Epithelial cell of prostate (primary cell): ENCODE measurements around the gene MAB21L4.

Experiments
- DNase-seq: peaks from one replicate; pipeline ENCODE4 v3.0.0-alpha.2; 2011; ENCODE audit warnings: low read depth, low spot score
- H3K27ac ChIP-seq: fragments of 450-650 bp; 2 replicates; pipeline ENCODE4 v1.5.1; 2017; ENCODE audit warnings: mild to moderate bottlenecking

The MAB21L4 gene

DNA sequence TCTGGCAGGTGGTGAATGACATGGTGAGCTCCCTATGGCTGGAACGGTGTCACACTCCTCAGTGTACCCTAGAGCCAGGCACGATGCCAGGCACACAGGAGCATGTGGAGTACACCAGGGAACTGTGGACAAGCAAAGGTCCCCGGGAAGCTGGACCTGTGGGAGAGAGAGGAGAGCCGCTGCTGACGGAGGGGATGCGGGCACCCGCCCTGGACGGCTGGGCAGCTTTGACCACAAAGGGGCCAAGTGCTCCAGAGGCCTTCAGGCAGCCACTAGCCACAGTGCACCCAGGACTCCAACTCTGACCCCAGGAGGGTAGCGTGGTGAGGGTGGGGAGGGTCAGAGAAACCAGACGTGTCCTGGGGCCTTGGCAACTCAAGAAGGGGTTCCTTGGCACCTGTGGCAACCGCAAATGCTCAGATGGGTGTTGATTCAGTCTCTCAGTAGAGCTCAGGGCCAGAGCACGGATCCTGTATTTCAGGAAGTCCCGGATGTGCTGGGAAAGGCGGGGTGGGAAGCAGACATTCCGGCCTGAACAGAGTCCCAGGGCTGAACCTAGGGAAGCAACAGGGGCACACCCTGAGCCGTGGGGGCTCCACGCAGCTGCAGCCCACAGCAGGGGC is 2.3 kb upstream of the MAB21L4 start:
- peak; percentile 37 for DNase-seq
- peak overlapping the region; percentile 50 for H3K27ac ChIP-seq

DNA sequence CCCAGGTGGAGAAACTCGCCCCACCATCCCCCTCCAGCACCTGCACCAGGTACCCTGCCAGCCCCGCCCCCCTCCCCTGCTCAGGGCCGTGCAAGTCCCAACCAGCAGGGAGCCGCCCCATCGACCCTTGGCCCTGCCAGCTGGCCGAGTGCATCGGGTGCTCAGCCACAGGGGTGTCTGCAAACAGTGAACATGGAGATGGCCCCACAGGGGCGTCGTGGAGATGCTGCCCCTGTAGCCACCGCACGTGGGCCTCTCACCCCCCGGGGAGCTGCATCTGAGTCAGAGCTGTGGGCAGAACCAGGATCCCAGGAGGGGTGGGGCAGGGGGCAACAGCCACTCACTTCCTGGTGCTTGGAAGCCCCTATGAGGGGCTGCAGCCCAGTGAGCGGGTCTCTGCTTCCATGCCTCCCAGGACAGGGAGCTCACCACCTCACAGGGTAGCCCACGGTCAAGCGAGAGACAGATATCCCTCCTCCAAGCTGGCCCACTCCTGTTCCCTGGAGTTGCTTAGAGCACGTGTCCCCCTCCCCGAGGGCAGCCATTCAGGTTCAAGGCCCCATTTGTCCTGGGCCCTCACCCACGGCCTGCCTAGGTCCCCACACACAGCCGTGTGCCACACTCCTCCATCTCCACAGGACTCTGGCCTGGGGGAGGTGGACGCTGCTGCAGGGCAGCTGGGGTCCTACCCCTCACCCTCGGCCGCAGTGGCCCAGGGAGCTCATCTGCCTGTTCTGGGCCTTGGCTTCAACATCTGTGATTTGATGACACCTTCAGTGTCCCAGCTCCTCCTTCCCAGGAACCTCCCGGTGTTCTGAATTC is 1.1 kb upstream of the MAB21L4 start:
- no peak overlapping the region for H3K27ac ChIP-seq
- DNase-seq = no peak

- no peak for DNase-seq
- H3K27ac ChIP-seq = peak overlapping the region; percentile 47
These were observed 438 bp upstream of the MAB21L4 start for GRCh38 chr2:240896394-240896793.

- peak overlapping the region; percentile 47 for H3K27ac ChIP-seq
- no peak for DNase-seq
These were observed 959 bp downstream of the MAB21L4 start for GRCh38 chr2:240894836-240895558.

GRCh38 chr2:240894006-240894405 is 1.9 kb downstream of the MAB21L4 start:
- DNase-seq = no peak
- peak overlapping the region; percentile 41 for H3K27ac ChIP-seq

DNA sequence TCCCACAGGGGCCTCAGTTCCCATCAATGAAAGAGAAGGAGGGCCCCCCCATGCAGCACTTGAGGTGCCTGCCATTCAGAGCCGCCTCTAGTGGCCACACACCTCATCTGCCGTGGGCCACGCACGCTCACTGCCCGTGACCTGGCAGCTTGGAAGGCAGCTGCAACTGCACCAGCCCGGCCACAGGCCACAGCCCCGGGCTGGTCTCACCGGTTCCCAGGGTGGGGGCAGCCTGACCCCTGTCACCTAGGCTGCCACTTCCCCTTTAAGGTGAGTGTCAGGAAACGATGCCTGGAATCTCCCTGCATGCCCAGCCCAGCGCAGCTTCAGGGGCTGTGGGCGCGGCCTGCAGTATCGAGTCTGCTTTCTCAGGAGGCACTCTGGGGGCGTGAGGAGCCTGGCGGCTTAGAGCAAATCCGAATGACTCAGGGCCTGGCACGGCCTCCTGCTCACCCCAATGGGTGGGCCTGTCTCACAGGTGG is 2.6 kb downstream of the MAB21L4 start:
- DNase-seq = no peak
- H3K27ac ChIP-seq = peak overlapping the region; percentile 41

DNA sequence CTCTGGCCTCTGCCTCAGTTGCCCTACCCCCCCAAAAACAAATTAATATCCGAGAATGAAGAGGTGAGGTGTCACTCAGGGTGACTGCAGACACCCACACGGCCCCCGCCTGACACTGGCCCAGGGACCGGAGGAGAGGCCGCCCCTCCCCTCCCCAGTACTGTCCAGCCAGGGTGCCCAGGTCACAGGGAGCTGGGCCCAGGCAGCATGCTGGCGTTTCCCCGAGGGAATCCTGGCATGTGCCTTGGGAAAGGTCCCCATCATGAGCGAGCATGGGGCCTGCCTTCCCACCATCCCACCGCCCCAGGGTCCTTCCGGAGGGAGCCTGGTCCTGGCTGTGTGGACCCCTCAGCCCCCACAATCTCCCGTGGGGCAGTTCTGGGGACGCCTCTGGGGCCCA is 3.0 kb downstream of the MAB21L4 start:
- H3K27ac ChIP-seq = no peak overlapping the region
- no peak for DNase-seq

- no peak overlapping the region for H3K27ac ChIP-seq
- no peak for DNase-seq
These were observed 3.6 kb downstream of the MAB21L4 start for GRCh38 chr2:240892356-240892755.

DNA sequence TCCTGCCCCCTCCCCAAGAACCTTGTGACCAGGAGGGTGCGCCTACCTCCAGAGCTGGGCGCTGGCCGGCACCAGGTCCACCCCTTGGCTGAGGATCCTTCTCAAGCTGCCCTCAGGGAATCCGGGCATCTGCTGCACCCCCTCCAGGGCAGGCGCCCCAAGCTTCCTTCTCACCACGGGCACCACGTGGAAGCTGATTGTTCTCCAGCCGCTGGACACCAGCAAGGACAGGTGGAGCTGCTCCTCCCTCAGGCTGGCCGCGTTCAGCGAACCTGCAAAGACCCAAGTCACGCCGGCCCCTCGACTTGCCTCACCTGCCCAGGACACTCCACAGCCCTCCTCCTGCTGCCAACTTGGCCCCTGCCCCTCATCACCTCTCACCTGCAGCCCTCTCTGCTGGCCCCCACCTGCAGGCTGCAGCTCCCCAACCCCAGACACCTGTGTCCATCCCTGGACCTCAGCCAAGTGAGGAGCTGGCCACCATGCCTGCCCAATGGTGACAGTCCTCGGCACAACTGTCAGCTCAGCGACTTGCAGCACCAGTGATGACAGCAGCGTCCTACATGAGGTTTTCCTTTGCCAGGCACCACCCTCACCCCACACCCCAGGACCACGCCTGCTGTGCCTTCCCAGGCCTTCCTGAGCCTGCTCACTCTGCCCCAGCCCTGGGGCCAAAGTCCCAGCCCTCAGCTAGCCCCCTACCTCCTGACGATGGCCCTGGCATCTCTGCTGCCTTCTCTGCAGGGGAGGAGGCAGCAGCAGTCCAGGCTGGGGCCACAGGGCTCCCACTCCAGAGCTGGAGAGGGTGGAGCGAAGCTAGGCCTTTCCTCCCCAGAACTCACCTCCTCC is 4.2 kb downstream of the MAB21L4 start:
- DNase-seq = no peak
- no peak overlapping the region for H3K27ac ChIP-seq

- H3K27ac ChIP-seq = no peak overlapping the region
- DNase-seq = no peak
These were observed 5.3 kb downstream of the MAB21L4 start for GRCh38 chr2:240890691-240891090.

DNA sequence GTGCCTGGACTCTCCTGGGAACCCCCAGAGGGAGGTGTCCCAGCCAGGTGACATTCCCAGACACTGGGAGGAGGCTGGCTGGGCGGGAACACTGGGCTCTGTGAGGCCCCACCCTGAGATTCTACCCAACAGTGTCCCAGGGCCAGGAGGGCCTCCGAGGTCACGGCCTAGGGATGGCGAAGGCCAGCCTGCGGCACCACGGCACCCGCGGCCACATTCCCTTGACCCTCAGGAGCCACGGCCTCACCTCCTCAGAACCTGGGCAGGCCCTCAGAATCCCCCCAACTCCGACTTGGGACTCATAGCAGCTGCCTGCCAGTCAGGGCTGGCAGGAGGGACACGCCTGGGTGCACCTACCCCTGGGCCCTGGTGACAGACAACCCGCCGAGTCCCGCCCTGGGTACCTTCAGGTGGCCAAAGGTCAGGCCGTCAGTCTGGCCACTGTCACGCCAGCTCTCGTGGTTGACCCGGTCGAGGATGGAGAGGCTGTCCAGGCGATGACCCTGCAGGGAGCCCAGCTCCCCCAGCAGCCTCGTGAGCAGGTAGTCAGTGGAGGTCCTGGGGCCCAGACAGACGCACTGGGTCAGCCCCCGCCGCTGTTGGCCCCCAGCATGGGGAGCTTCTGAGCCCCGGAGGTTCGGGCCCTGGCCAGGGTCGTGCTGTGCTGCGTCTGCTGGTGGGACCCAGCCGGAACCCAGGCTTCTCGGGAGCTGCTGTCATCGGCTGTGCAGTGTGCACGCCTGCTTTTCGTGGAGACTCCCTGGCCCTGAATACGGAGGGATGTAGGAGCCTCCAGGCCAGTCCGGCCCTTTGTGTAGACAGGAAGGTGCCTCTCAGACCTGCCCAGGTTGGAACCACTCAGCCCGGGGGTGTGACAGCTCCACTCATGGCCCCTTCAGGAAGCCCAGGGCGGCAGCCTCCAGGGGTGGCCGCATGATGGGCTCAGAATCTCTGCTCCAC is 6.1 kb downstream of the MAB21L4 start:
- no peak for DNase-seq
- no peak overlapping the region for H3K27ac ChIP-seq

- no peak for DNase-seq
- no peak overlapping the region for H3K27ac ChIP-seq
These were observed 6.9 kb downstream of the MAB21L4 start for GRCh38 chr2:240888890-240889573.

- H3K27ac ChIP-seq = no peak overlapping the region
- no peak for DNase-seq
These were observed 7.6 kb downstream of the MAB21L4 start for GRCh38 chr2:240888130-240888889.

DNA sequence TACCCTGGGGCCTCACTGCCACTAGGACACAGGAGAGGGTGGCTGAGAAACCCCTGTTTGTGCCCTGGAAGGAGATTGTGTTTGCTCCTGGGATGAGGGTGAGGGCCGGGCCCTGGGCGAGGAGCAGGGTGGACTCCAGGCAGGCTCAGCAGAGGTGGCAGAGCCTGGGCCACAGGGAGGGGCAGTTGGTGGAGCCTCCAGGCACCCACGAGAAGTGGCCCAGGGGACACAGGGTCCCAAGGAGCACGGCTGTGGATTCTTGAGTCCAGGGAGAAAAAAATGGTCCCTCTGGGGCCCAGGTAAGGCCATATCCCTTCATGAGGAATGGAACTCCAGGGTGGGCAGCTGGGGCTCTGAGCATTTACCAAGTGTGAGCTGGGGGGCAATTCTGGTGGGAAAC is 8.3 kb downstream of the MAB21L4 start:
- DNase-seq = no peak
- no peak overlapping the region for H3K27ac ChIP-seq

- no peak for DNase-seq
- no peak overlapping the region for H3K27ac ChIP-seq
These were observed 9.0 kb downstream of the MAB21L4 start for GRCh38 chr2:240886678-240887609.

DNA sequence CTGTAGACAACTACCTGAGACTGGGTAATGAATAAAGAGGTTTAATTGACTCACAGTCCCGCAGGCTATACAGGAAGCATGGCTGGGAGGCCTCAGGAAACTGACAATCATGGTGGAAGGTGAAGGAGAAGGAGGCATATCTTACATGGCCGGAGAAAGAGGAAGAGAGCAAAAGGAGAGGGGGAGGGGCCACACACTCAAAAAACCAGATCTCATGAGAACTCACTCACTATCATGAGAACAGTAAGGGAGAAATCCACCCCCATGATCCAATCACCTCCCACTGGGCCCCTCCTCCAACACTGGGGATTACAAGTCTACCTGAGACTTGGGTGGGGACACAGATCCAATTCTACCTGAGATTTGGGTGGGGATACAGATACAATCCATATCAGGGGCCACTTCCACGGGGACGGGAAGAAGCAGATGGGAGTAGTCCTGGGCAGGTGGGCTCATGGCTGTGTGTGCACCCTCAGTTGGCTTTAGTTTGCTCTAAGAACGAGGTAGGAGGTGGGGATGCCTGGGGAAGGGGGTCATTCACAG is 9.9 kb downstream of the MAB21L4 start:
- no peak for DNase-seq
- no peak overlapping the region for H3K27ac ChIP-seq
